RCC 7860 (cell line): ENCODE measurements around the gene UQCC3.
A peak's percentile ranks its signal among the peaks of the same experiment; 100 is the strongest.
"Not testable (repeated sequence)": the region's sequence is repeated elsewhere in the genome, so short reads cannot be mapped to it uniquely, and the experiment has no call there.

Experiments used
- DNase-seq: peaks from one replicate; pipeline ENCODE4 v3.0.0-alpha.2; 2015; ENCODE audit warnings: low spot score
- FAIRE-seq: peaks from 2 replicates; lab custom pipeline; 2012; peaks lifted over from hg19 to GRCh38; lab: Jason Lieb, UNC

UQCC3 gene

GRCh38 chr11:62671608-62672389, at the start of gene UQCC3, which contains the start of gene LBHD1:
Gene UQCC3 (plus strand): TSS chr11:62671673. CDS start chr11:62671746, 73 bp downstream.
Gene LBHD1 (minus strand): TSS chr11:62672267. CDS start chr11:62670031, 2,236 bp downstream.
- DNase-seq (peak; percentile 78), FAIRE-seq (no peak)

DNA sequence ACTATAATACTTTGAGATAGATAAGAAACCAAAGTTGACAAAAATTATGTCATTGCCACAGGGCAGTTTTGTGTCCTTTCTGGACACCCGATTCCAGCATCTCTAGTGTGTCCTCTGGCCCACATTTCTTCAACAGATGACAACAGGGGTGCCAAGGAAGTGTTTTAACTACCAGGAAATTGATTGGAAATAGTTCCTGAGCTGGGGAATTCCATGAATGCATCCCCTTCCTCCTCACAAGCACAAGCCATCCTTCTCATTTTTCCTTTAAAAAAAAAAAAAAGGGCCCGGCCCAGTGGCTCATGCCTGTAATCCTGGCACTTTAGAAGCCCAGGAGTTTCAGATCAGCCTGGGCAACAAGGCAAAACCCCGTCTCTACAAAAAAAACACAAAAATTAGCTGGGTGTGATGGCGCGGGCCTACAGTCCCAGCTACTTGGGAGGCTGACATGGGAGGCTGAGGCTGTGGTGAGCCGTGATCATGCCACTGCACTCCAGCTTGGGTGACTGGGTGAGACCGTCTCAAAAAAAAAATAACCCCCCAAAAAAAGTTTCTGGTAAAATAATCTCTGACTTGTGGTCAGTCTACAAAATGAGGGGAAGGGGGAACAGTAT, 48.9 kb upstream of the UQCC3 start:
- no peak for DNase-seq
- no peak for FAIRE-seq

DNA sequence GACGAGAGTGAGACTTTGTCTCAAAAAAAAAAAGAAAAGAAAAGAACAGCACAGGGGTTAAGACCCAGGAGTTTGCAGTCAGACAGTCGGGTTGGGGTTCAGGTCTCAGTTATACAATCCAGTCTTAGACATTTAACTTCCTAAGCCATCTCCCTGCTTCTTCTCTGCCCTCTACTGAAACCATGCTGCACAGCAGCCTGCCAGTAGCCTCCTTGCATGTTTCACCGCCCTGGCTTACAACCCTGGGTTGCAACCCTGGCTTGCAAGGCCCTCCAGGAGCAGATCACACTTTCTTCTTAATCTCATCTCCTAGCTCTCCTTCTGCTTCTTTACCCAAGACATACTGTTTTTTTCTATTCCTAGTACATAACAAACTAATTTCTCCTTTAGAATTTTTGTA, 43.8 kb upstream of the UQCC3 start:
- no peak for FAIRE-seq
- DNase-seq, result no peak

- FAIRE-seq (no peak), DNase-seq (no peak)
Measured at GRCh38 chr11:62632492-62632891, 39.0 kb upstream of the UQCC3 start.

- DNase-seq (no peak), FAIRE-seq (no peak)
Measured at GRCh38 chr11:62644220-62644619, 27.3 kb upstream of the UQCC3 start.

DNA sequence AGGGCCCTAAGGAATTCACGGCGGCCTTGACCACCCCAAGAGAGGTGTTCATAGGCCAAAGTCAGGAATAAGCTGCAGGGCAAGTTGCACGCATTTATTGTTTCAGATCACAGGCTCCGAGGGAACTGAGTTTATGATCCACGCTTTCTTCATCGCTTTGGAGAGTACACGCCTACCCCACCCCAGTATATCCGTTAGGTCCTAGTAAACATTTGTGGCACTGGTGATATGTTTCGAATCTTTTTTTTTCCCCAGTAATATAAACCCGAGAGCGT, 25.9 kb upstream of the UQCC3 start:
- DNase-seq (no peak), FAIRE-seq (no peak)

DNA sequence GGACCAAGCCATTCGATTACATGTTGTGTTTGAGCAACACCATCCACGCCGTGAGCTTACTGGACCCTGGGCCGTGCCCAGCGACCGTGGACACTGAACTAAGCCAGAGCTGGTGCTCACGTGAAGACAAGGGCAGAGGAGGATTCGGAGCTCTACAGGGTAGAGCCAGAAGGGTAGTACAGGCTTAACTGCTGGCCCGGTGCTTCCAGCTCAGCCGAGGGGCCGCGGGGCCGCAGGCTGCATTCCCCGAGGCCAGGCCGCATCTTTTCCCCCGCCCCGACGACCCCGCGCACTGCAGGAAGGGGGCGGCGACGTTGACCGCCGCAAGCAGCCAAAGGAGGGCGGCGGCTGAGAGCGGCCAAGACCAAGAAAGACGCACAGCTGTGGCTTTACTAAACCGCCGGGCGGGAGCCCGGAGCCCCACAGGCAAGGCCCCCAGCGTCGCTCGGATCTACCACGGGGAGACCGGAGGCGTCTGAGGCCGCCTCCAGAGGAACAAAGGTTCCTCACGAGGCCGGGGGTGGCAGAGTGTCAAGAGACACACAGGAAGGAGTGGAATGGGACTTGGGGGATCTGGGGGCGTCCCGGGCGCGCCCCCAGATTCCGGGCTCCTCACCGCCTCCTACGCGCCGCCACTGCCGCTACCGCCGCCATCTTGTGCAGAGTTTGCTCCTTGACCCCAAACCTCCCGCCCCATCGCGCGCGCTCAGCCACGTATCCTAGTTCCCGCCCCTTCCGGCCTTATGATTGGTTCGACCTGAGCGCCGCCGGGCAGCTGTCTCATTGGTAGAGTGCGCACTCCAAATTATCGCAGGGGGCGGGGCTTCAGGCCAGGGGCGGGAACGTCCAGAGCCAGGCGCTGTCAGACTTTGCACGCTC, 25.3 kb upstream of the UQCC3 start, which contains the start of gene GANAB:
Gene GANAB, minus strand, starts transcription at position 668 of the 879 bp plus-strand sequence. Its CDS starts 14 bp downstream, at position 654.
- DNase-seq, result peak; percentile 89
- peak; percentile 75 for FAIRE-seq

DNA sequence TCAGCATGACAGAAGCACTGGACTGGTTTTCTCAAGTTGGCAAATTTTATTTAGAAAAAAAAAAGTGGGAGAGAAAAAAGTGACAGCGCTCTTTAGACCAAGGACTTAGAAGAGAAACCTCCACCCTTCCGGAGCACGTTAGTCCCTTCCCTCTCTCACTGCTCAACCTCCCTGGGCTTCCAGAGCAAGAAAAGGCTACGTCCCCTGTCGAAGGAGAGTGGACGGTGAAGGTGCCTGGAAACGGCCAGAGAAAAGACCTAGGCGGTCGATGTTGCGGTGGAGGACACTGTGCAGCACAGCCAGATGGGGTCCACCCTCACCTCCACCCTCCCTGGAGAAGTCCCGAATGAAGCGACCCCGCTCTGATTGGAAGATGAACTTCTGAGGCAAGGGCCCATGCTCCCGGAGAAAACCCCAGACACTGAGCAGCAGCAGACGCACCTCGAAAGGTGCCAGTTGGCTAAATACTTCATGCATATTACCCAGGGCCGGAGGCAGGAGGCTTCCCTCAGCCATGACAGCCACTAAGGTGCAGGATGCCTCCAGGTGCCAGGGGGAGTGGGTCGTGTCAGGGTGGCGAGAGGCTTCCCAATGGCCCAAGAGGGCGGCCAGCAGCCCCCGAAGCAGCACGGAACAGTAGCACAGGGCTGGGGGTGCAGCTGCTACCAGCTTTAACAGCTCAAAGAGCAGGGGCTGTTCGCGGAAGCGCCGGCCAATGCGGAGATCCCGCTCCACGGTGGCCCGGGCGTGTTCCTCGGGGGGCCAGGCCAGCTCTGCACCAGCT, 24.5 kb upstream of the UQCC3 start:
- FAIRE-seq, result no peak
- no peak for DNase-seq

- DNase-seq (no peak), FAIRE-seq (no peak)
Measured at GRCh38 chr11:62647609-62648005, 23.9 kb upstream of the UQCC3 start.

- no peak for DNase-seq
- FAIRE-seq, result no peak
Measured at GRCh38 chr11:62648185-62648966, 23.1 kb upstream of the UQCC3 start.

- FAIRE-seq, result no peak
- no peak for DNase-seq
Measured at GRCh38 chr11:62648967-62649364, 22.5 kb upstream of the UQCC3 start.

GRCh38 chr11:62649486-62649885, 22.0 kb upstream of the UQCC3 start:
- no peak for FAIRE-seq
- no peak for DNase-seq

DNA sequence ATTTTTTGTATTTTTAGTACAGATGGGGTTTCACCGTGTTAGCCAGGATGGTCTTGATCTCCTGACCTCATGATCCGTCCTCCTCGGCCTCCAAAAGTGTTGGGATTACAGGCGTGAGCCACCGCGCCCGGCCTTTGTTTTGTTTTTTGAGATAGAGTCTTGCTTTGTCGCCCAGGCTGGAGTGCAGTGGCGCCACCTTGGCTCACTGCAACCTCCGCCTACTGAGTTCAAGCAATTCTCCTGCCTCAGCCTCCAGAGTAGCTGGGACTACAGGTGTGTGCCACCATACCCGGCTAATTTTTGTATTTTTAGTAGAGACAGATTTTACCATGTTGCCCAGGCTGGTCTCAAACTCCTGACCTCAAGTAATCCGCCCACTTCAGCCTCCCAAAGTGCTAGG, 21.2 kb upstream of the UQCC3 start:
- FAIRE-seq, DNase-seq: not testable (repeated sequence)

DNA sequence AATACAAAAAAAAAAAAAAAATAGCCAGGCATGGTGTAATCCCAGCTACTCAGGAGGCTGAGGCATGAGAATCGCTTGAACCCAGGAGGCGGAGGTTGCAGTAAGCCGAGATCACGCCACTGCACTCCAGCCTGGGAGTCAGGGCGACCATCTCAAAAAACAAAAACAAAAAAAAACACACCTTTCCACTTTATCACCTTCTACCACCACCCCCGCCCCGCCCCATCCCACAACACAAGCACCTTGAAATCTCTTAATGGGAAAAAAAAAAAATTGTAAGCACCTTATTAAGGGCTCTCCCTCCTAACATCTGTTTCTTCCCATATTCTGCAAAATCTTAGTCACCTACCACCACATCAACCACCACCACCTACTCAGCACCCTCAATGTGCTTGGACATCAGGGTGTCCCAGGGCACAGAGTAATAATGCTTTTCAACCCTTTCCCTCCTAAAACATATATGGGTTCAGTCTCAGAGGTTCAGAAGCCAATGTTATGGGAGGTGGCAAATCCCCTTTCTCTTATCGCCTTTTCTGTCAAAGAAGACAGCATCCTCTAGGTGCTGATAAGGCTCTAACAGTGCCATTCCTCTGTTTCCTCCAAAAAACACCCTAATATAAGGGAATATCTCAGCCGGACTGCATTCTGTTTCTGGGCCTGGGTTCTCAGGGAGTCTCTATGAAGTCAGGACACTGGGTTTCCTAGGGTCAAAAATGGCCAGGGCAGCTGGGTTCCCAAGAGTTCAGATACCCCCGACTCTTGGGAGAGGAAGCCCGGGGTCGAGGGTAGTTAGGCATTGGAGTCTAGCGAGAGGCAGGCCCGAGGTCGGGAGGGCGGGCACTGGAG, 19.1 kb upstream of the UQCC3 start:
- DNase-seq (no peak), FAIRE-seq (no peak)

DNA sequence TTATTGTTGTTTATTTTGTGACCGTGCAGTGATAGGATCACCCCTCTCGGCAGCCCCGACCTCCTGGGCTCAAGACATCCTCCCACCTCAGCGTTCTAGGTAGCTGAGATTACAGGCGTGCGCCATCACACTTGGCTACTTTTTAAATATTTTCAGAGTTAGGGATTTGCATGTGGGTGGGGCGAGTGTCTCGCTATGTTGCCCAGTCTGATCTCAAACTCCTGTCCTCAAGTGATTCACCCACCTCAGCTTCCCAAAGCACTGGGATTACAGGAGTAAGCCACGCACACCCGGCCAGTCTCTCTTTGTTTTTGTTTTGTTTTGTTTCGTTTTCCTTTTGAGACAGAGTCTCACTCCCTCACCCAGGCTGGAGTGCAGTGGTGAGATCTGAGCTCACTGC, 17.2 kb upstream of the UQCC3 start:
- no peak for FAIRE-seq
- DNase-seq, result no peak

GRCh38 chr11:62656796-62657429, 14.6 kb upstream of the UQCC3 start:
- no peak for DNase-seq
- no peak for FAIRE-seq

DNA sequence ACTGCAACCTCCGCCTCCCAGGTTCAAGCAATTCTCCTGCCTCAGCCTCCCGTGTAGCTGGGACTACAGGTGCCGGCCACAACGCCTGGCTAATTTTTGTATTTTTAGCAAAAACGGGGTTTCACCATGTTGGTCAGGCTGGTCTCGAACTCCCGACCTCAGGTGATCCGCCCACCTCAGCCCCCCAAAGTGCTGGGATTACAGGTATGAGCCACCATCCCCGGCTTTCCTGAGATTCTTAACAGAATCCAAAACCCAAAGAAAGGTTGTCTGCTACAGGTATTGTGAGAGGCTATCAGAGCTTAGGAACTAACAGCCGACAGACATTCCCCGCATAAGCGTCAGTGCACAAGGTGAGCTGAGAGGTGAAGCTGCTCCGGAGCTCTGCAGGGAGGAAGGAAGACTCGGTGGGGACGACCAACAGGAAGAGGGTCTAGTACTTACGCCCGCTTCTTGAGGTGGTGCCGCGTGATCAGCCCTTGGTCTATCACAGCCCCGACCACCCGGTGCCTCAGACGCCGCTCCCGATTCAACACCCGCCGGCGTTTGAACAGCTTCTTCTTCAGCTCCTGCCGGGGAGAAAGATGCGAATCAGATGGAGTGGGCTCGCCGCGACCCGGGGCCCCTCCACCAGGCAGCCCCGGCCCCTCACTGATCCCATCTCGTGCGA, 6.9 kb upstream of the UQCC3 start:
- no peak for FAIRE-seq
- DNase-seq, result peak; percentile 40

- DNase-seq, result peak; percentile 83
Measured at GRCh38 chr11:62665075-62665598, 6.3 kb upstream of the UQCC3 start, which contains the start of the genes C11orf98 and CSKMT. Gene C11orf98 (minus strand): TSS chr11:62665210. CDS start chr11:62665169, 41 bp downstream. Gene CSKMT (plus strand): TSS chr11:62665312. CDS start chr11:62665880, 568 bp downstream.

More at GRCh38 chr11:62665075-62665598, 6.3 kb upstream of the UQCC3 start, which contains the start of the genes C11orf98 and CSKMT:
- FAIRE-seq, result peak; percentile 23
